Effector CD4-positive, alpha-beta T cell (primary cell): ENCODE measurements around the gene MTCL1.

ENCODE experiments used
- DNase-seq: peaks from one replicate; pipeline ENCODE4 v3.0.0-alpha.2; 2020

The MTCL1 gene

DNA sequence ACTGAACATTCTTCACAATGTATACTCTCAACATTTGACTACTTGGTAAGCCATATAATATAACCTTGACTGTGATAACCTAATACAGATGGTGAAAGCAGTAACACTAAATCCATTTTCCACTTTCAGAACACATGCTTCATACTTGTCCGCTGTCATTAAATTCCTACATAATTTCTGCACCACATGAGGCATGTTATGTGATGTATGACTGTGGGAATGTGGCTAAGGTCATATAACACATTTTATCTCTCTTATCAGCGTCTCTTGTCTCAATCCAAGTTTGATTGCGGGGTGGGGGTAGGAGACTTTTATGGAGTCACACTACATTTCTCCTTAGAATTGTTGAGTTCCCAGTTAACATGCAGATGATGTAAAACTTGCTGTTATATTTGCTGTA lies 110.9 kb downstream of the MTCL1 start:
- DNase-seq, result no peak

DNA sequence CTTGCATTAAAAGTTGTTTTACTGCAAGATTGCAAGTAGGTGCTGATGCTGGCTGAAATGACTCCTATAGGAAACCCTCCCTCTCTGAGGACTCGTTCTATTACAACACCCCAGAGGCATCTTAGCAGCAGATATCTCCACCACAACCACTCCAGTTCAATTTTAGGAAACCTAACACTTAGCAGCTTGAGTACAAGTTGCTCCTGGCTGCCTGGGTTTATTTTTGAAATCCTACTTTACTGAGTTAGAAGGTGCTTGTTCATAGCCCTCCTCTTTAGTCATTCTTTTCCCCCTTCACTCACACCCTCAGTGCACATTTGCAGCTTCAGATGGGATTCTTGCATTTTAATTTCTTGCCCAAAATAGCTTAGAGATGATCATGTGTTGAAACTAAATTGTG lies 111.5 kb downstream of the MTCL1 start:
- DNase-seq, result no peak

DNA sequence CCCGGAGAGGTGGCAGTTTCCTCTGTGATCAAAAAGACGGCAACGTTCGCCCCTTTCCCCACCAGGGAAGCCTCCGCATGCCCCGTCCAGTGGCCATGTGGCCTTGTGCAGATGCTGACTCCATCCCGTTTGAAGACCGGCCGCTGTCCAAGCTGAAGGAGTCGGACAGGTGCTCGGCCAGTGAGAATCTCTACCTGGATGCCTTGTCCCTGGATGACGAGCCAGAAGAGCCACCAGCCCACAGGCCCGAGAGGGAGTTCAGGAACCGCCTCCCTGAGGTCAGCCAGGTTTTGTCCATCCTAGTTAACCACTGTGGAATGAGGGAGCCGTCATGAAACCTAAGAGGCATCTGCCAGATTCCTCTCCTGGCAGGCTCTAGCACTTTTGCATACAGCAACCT lies 113.6 kb downstream of the MTCL1 start:
- DNase-seq, result no peak

GRCh38 chr18:8820396-8821082 lies 115.2 kb downstream of the MTCL1 start:
- no peak for DNase-seq

- no peak for DNase-seq
Measured at GRCh38 chr18:8821083-8821465, 115.7 kb downstream of the MTCL1 start.

- DNase-seq, result no peak
Measured at GRCh38 chr18:8821531-8821930, 116.2 kb downstream of the MTCL1 start.

DNA sequence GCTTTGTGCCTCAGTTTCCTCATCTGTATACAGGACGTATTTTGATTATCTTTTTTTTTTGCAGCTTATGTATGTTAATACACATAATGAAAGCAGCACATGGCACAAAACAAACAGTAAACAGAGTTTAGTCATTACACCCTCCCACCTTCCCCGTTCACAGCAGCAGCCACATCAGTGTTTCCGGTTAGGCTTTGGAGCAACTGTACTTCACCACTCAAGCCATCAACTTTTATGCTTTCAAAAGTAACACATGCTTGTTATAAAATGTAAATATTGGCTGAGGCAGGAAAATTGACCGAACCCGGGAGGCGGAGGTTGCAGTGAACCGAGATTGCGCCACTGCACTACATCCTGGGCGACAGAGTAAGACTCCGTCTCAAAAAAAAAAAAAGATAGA lies 117.3 kb downstream of the MTCL1 start:
- no peak for DNase-seq

DNA sequence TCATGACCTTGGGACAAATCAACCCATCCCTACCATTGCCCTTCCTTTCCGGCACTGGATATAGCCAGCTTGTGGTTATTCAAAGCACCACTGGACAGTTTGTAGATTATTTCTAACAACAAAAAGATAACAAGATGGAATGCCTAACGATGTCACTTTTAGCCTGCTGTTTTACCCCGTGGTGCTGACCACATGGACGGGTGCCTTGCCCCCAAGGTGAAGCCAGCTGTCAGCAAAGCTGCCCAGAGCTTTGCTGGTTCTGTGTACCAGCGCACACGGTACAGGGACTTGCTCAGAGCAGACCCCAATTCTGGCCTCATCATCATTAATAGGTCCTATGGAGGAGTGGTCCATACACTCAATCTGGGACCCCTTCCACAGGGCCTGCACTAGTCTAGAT lies 118.2 kb downstream of the MTCL1 start:
- DNase-seq, result no peak

GRCh38 chr18:8824846-8825245 lies 119.5 kb downstream of the MTCL1 start:
- DNase-seq, result no peak

DNA sequence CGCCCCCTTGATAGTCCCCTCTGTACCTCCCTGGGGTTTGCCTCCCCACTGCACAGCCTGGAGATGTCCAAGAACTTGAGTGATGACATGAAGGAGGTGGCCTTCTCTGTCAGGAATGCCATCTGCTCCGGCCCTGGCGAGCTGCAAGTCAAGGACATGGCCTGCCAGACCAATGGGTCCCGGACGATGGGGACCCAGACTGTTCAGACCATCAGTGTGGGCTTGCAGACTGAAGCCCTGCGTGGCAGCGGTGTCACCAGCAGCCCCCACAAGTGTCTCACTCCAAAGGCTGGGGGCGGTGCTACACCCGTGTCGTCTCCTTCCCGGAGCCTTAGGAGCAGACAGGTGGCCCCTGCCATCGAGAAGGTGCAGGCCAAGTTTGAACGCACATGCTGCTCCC lies 119.9 kb downstream of the MTCL1 start:
- DNase-seq, result no peak

GRCh38 chr18:8825729-8826375 lies 120.5 kb downstream of the MTCL1 start:
- no peak for DNase-seq

- no peak for DNase-seq
Measured at GRCh38 chr18:8826514-8826913, 121.2 kb downstream of the MTCL1 start.

- no peak for DNase-seq
Measured at GRCh38 chr18:8826971-8827370, 121.6 kb downstream of the MTCL1 start.

DNA sequence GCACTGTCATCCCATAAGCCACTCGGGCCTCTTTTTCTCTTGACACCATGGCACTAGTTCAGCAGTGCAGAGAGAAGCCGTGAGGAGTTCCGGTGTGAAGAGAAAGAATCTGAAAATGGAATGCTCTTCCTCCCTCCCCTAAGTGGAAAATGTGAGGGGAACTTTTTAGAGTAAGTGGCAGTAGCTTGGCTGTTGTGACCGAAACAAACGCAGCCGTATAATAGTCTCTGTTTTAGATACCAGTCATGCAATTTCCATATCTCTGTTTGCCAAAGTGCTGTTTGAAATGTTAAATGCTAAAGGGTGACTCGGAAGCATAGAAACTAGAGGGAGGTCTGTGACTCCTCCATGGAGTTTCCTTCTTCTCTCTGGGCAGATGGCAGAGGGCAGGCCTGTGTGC lies 122.9 kb downstream of the MTCL1 start:
- DNase-seq, result no peak

DNA sequence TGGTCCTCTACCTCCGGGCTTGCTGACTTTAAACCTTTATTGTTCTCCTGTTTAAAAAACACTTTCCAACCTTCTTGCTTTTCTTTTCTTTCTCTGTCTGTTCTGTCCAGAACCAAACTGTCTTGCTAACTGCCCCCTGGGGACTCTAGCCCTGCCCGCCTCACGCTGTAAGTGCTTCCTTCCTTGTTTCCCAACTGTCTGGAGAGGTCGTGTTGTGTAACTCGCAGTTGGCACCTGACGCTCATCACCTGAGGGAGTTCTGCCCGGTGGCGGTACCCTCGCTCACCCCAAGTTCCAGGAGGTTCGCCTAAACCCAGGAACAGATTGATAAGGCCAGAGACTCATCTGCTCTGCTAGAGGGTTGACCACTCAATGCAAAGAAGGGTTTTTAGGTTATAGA lies 123.4 kb downstream of the MTCL1 start:
- DNase-seq, result no peak

DNA sequence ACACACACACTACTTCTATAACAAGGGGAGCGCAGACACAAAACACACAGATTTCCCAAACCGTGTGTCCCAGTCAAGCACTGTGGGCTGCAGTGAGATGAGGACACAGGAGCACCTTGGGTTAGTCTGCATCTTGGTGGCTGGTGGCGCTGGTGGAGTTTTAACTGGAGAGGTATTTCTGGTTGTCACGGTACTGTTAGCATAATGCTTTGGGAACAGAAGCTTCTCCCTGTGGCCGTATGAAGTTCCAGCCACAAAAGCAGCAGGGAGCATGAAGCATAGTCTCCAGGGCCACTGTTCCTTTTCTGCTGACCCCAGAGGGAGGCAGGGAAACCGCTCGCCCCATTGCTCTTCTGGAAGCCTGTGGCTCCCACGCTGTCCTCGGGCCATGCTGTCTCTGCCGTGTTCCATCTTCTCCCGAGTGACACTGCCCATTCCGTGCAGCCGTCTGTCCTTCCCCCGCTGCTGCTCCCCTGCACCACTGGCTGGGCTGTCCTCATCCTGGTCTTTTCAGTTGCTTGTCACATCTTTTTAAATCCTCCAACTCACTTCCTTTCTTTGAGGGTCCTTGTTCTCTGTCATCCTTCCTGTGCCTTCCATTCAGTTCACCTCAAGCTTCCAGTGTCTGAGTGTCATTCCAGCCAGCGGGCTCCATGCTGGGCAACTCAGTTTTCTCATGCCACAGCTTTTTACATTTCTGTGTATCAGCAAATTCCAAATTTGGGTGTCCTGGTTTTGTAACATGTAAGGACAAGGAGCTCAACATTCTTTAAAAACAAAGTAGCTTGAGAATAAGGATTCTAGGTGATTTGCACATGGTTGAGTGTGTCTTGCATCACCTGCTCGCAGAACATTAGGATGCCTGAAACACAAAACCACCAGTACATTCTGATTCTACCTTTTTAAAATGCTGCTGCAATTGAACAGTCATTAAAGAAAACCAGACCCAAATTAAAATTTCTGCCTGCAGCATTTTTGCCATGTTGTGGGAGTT lies 125.0 kb downstream of the MTCL1 start:
- DNase-seq, result no peak

GRCh38 chr18:8831112-8831511 lies 125.8 kb downstream of the MTCL1 start:
- no peak for DNase-seq

- no peak for DNase-seq
Measured at GRCh38 chr18:8831531-8831930, 126.2 kb downstream of the MTCL1 start.

DNA sequence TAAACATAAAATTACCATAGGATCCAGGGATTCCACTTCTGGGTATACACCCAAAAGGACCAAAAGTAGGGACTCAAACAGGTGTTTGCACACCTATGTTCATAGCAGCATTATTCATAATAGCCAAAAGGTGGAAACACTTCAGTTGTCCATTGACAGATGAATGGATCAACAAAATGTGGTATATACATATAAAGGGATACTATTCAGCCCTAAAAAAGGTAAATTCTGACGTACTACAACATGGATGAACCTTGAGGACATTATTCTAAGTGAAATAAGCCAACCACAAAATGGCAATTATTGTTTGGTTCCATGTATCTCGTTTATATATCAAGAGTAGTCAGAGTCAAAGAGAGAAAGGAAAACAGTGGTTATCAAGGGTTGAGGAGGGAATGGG lies 128.1 kb downstream of the MTCL1 start:
- DNase-seq, result no peak

- DNase-seq, result no peak
Measured at GRCh38 chr18:8834881-8835280, 129.5 kb downstream of the MTCL1 start.

DNA sequence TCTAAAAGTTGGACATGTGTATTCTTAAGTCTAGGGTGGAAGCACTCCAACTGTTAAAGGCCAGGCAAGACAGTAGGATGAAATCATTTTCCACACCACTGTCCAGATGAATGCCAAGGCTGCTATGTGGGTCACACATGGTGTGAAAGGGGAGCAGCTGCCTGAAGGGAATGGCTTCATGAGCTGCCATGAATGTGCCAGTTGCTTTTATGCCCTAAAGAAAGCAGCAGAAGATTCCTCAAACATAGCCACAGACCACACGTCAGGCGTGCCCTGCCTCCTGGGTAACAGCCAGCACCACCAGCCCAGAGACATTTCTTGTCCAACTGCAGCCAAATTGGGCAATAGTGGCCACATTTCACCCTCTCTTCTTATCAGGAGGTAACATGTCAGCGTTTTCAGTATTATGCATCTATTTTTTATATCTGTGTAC lies 130.2 kb downstream of the MTCL1 start:
- DNase-seq, result no peak

GRCh38 chr18:8839281-8839680 lies 133.9 kb downstream of the MTCL1 start:
- no peak for DNase-seq

DNA sequence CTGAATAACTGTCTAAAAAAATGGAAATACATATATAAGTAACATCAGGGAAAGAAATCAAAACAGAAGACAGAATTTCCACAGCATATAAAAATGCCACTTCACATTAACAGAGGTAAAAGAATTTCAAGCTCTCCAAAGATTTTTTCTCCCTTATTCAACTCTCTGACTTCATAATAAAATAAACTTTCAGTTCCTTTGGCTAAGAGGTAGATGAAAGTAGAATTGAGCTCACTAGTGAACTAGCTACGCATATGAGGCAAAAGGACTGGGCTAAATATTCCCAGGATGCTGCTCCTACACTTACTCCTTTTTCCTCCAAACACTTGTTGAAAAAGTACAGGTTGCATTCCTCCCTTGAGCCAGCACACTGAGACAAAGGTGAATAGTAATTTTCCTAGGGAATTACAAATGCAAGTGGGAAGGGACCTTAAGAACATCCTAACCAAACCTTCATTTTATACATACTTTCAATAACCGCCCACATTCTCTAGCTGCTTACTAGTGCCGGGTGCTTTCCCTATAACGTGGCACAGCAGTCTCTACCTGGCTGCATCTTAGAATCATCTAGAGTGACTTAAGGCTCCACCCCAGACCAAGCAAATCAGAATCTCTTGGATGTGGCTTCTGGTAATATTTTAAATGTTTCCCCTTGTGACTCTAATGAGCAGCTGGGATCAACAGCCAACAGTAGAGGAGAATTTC lies 136.6 kb downstream of the MTCL1 start:
- DNase-seq, result no peak
